Fibroblast of peridontal ligament (primary cell): ENCODE results near the gene VAV2.

ENCODE experiments used
- DNase-seq: peaks from one replicate; pipeline ENCODE4 v3.0.0-alpha.2; 2010; ENCODE audit errors: extremely low read depth

The VAV2 gene

GRCh38 chr9:133991964-133992779, at the start of gene VAV2:
Gene VAV2, minus strand, starts transcription at chr9:133992324. Its CDS starts 46 bp downstream, at chr9:133992278.
- DNase-seq, result peak; percentile 45

GRCh38 chr9:134041649-134041962, 49.5 kb upstream of the VAV2 start:
- DNase-seq, result no peak

GRCh38 chr9:134040781-134041648, 48.9 kb upstream of the VAV2 start:
- no peak for DNase-seq

GRCh38 chr9:134040176-134040565, 48.0 kb upstream of the VAV2 start:
- DNase-seq, result no peak

- DNase-seq, result no peak
Observed at GRCh38 chr9:134039386-134040175, 47.5 kb upstream of the VAV2 start.

- DNase-seq, result no peak
Observed at GRCh38 chr9:134037641-134038040, 45.5 kb upstream of the VAV2 start.

GRCh38 chr9:134036130-134036529, 44.0 kb upstream of the VAV2 start:
- no peak for DNase-seq

- DNase-seq, result no peak
Observed at GRCh38 chr9:134035041-134036039, 43.2 kb upstream of the VAV2 start.

GRCh38 chr9:134034215-134035040, 42.3 kb upstream of the VAV2 start:
- DNase-seq, result no peak

- no peak for DNase-seq
Observed at GRCh38 chr9:134033516-134034214, 41.5 kb upstream of the VAV2 start.

GRCh38 chr9:134032456-134033222, 40.5 kb upstream of the VAV2 start:
- no peak for DNase-seq

- DNase-seq, result no peak
Observed at GRCh38 chr9:134031783-134032182, 39.7 kb upstream of the VAV2 start.

- no peak for DNase-seq
Observed at GRCh38 chr9:134030821-134031470, 38.8 kb upstream of the VAV2 start.

- DNase-seq, result no peak
Observed at GRCh38 chr9:134029248-134030226, 37.4 kb upstream of the VAV2 start.

GRCh38 chr9:134028575-134029247, 36.6 kb upstream of the VAV2 start:
- no peak for DNase-seq

- no peak for DNase-seq
Observed at GRCh38 chr9:134028076-134028475, 36.0 kb upstream of the VAV2 start.
